ENCODE results near the gene DDAH2. TPM values are rescaled to one million over a fixed set of nuclear protein-coding genes. Genes with fewer than 3 reads are reported as not detected.
A peak's percentile ranks its signal among the peaks of the same experiment; 100 is the strongest.

DDAH2 gene
- total RNA-seq, 1 experiment from 2014 or later: 4.6 TPM

- in situ Hi-C loops (cut with HindIII; ENCODE audit: low pct_unique_long_range_greater_than_20kb, low sequenced_read_pairs): no loop called here
Measured at GRCh38 chr6:31687321-31687720, 41.8 kb downstream of the DDAH2 start.

GRCh38 chr6:31686483-31686882, 42.6 kb downstream of the DDAH2 start:
- in situ Hi-C loops (cut with HindIII; ENCODE audit: low pct_unique_long_range_greater_than_20kb, low sequenced_read_pairs): no loop called here
- no peak for DNase-seq (ENCODE audit: low read depth, low spot score)

More at GRCh38 chr6:31687321-31687720, 41.8 kb downstream of the DDAH2 start:
- DNase-seq (ENCODE audit: low read depth, low spot score): no peak

GRCh38 chr6:31683591-31683990, 45.5 kb downstream of the DDAH2 start:
- in situ Hi-C loops (cut with HindIII; ENCODE audit: low pct_unique_long_range_greater_than_20kb, low sequenced_read_pairs): no loop called here
- no peak for DNase-seq (ENCODE audit: low read depth, low spot score)

- in situ Hi-C loops (cut with HindIII; ENCODE audit: low pct_unique_long_range_greater_than_20kb, low sequenced_read_pairs): no loop called here
- DNase-seq (ENCODE audit: low read depth, low spot score): no peak
Measured at GRCh38 chr6:31681135-31681671, 47.9 kb downstream of the DDAH2 start.

GRCh38 chr6:31680226-31681134, 48.6 kb downstream of the DDAH2 start, which contains the start of gene LY6G5C:
Gene LY6G5C, minus strand, starts transcription at chr6:31681067. Its CDS starts 694 bp downstream, at chr6:31680373.
- in situ Hi-C loops (cut with HindIII; ENCODE audit: low pct_unique_long_range_greater_than_20kb, low sequenced_read_pairs): no loop called here
- peak; percentile 73 for DNase-seq (ENCODE audit: low read depth, low spot score)

- in situ Hi-C loops (cut with HindIII; ENCODE audit: low pct_unique_long_range_greater_than_20kb, low sequenced_read_pairs): no loop called here
- no peak for DNase-seq (ENCODE audit: low read depth, low spot score)
Measured at GRCh38 chr6:31677955-31678354, 51.1 kb downstream of the DDAH2 start.

Small RNA genes lying within 50 kb of the gene (small RNA-seq; reads per million reads assigned to genes)
- gene LY6G6D (0 reads per million in 2 experiments), gene MIR4646 (0 reads per million in 2 experiments), gene MSH5-SAPCD1 (0 reads per million in 2 experiments), gene RF00019 (0 reads per million in 2 experiments), gene RNU6-850P (0 reads per million in 2 experiments), gene SAPCD1 (0 reads per million in 2 experiments)

Other genes starting within 250 kb of the DDAH2 start
- gene MICB, start 231.2 kb downstream of the DDAH2 start, total RNA-seq (2014; rRNA removed; shearing (Covaris generic)): 4.9 and 7.0 TPM in 2 replicates
- gene MCCD1, start 200.3 kb downstream of the DDAH2 start, total RNA-seq (2014; rRNA removed; shearing (Covaris generic)): not detected in 2 replicates
- 384 and 391 TPM in 2 replicates for gene DDX39B, start 187.3 kb downstream of the DDAH2 start, total RNA-seq (2014; rRNA removed; shearing (Covaris generic))
- gene ATP6V1G2, start 182.7 kb downstream of the DDAH2 start, total RNA-seq (2014; rRNA removed; shearing (Covaris generic)): 0.32 and 0.45 TPM in 2 replicates
- gene NFKBIL1, start 181.7 kb downstream of the DDAH2 start, total RNA-seq (2014; rRNA removed; shearing (Covaris generic)): 17.2 and 17.8 TPM in 2 replicates
- not detected in 2 replicates for gene LTA, start 157.0 kb downstream of the DDAH2 start, total RNA-seq (2014; rRNA removed; shearing (Covaris generic))
- gene TNF, start 153.7 kb downstream of the DDAH2 start, total RNA-seq (2014; rRNA removed; shearing (Covaris generic)): not detected in 2 replicates
- gene LTB, start 146.9 kb downstream of the DDAH2 start, total RNA-seq (2014; rRNA removed; shearing (Covaris generic)): not detected in 2 replicates
- gene LST1, start 143.0 kb downstream of the DDAH2 start, total RNA-seq (2014; rRNA removed; shearing (Covaris generic)): not detected in 2 replicates
- gene NCR3, start 136.3 kb downstream of the DDAH2 start, total RNA-seq (2014; rRNA removed; shearing (Covaris generic)): not detected in 2 replicates
- not detected in 2 replicates for gene AIF1, start 114.1 kb downstream of the DDAH2 start, total RNA-seq (2014; rRNA removed; shearing (Covaris generic))
- gene PRRC2A, start 108.6 kb downstream of the DDAH2 start, total RNA-seq (2014; rRNA removed; shearing (Covaris generic)): 32.0 and 48.6 TPM in 2 replicates
- gene BAG6, start 76.6 kb downstream of the DDAH2 start, total RNA-seq (2014; rRNA removed; shearing (Covaris generic)): 110 and 149 TPM in 2 replicates
- 0.42 and 0.43 TPM in 2 replicates for gene APOM, start 73.4 kb downstream of the DDAH2 start, total RNA-seq (2014; rRNA removed; shearing (Covaris generic))
- gene C6orf47, start 68.5 kb downstream of the DDAH2 start, total RNA-seq (2014; rRNA removed; shearing (Covaris generic)): 24.5 and 25.6 TPM in 2 replicates
- 17.8 and 18.5 TPM in 2 replicates for gene GPANK1, start 64.3 kb downstream of the DDAH2 start, total RNA-seq (2014; rRNA removed; shearing (Covaris generic))
- 213 and 226 TPM in 2 replicates for gene CSNK2B, start 63.2 kb downstream of the DDAH2 start, total RNA-seq (2014; rRNA removed; shearing (Covaris generic))
- 0.85 and 0.87 TPM in 2 replicates for gene LY6G5B, start 59.3 kb downstream of the DDAH2 start, total RNA-seq (2014; rRNA removed; shearing (Covaris generic))
- gene LY6G5C, start 48.2 kb downstream of the DDAH2 start, total RNA-seq (2014; rRNA removed; shearing (Covaris generic)): 0.48 TPM in 1 of 2 replicates, not detected in the other
- 53.0 and 55.0 TPM in 2 replicates for gene ABHD16A, start 26.0 kb downstream of the DDAH2 start, total RNA-seq (2014; rRNA removed; shearing (Covaris generic))
- gene LY6G6F, start 22.4 kb downstream of the DDAH2 start, total RNA-seq (2014; rRNA removed; shearing (Covaris generic)): not detected in 2 replicates
- not detected in 2 replicates for gene LY6G6D, start 14.0 kb downstream of the DDAH2 start, total RNA-seq (2014; rRNA removed; shearing (Covaris generic))
- not detected in 2 replicates for gene LY6G6C, start 7.6 kb downstream of the DDAH2 start, total RNA-seq (2014; rRNA removed; shearing (Covaris generic))
- gene MPIG6B, start 5.9 kb downstream of the DDAH2 start, total RNA-seq (2014; rRNA removed; shearing (Covaris generic)): not detected in 2 replicates
- 466 and 467 TPM in 2 replicates for gene CLIC1, start 7.2 kb upstream of the DDAH2 start, total RNA-seq (2014; rRNA removed; shearing (Covaris generic))
- 16.1 and 17.5 TPM in 2 replicates for gene MSH5, start 10.7 kb upstream of the DDAH2 start, total RNA-seq (2014; rRNA removed; shearing (Covaris generic))
- gene SAPCD1, start 33.4 kb upstream of the DDAH2 start, total RNA-seq (2014; rRNA removed; shearing (Covaris generic)): 1.1 and 1.7 TPM in 2 replicates
- not detected in 2 replicates for gene VWA7, start 48.0 kb upstream of the DDAH2 start, total RNA-seq (2014; rRNA removed; shearing (Covaris generic))
- gene VARS1, start 66.5 kb upstream of the DDAH2 start, total RNA-seq (2014; rRNA removed; shearing (Covaris generic)): 38.9 and 53.0 TPM in 2 replicates
- 45.6 and 47.0 TPM in 2 replicates for gene LSM2, start 77.7 kb upstream of the DDAH2 start, total RNA-seq (2014; rRNA removed; shearing (Covaris generic))
- 0.29 TPM in 2 replicates for gene HSPA1L, start 86.0 kb upstream of the DDAH2 start, total RNA-seq (2014; rRNA removed; shearing (Covaris generic))
- 7.1 and 8.2 TPM in 2 replicates for gene HSPA1A, start 86.2 kb upstream of the DDAH2 start, total RNA-seq (2014; rRNA removed; shearing (Covaris generic))
- 104 TPM in 2 replicates for gene HSPA1B, start 98.4 kb upstream of the DDAH2 start, total RNA-seq (2014; rRNA removed; shearing (Covaris generic))
- 213 and 215 TPM in 2 replicates for gene NEU1, start 133.5 kb upstream of the DDAH2 start, total RNA-seq (2014; rRNA removed; shearing (Covaris generic))
- gene SLC44A4, start 149.7 kb upstream of the DDAH2 start, total RNA-seq (2014; rRNA removed; shearing (Covaris generic)): not detected in 2 replicates
- 39.4 and 47.7 TPM in 2 replicates for gene EHMT2, start 168.4 kb upstream of the DDAH2 start, total RNA-seq (2014; rRNA removed; shearing (Covaris generic))
- 1.3 and 2.2 TPM in 2 replicates for gene ZBTB12, start 172.8 kb upstream of the DDAH2 start, total RNA-seq (2014; rRNA removed; shearing (Covaris generic))
- gene C2, start 198.4 kb upstream of the DDAH2 start, total RNA-seq (2014; rRNA removed; shearing (Covaris generic)): 9.4 and 10.1 TPM in 2 replicates
- gene CFB, start 216.8 kb upstream of the DDAH2 start, total RNA-seq (2014; rRNA removed; shearing (Covaris generic)): not detected in 2 replicates
- 81.9 and 91.0 TPM in 2 replicates for gene NELFE, start 229.7 kb upstream of the DDAH2 start, total RNA-seq (2014; rRNA removed; shearing (Covaris generic))
- gene SKIC2, start 229.9 kb upstream of the DDAH2 start, total RNA-seq (2014; rRNA removed; shearing (Covaris generic)): 21.4 and 28.3 TPM in 2 replicates
- 5.2 and 9.2 TPM in 2 replicates for gene DXO, start 242.8 kb upstream of the DDAH2 start, total RNA-seq (2014; rRNA removed; shearing (Covaris generic))

All from SK-MEL-5 (cell line).